GM19468 (cell line): ENCODE results near the gene CSPG4.
"Not testable (repeated sequence)": the region's sequence is repeated elsewhere in the genome, so short reads cannot be mapped to it uniquely, and the experiment has no call there.

ENCODE experiments used
- ATAC-seq: cut with Tn5 transposase; IDR thresholded peaks from one replicate; pipeline ENCODE4 v1.9.1; 2021; ENCODE audit warnings: mild to moderate bottlenecking, moderate library complexity, moderate number of reproducible peaks; ENCODE audit not compliant: unreplicated experiment; ENCODE audit errors: extremely low read depth

The CSPG4 gene

GRCh38 chr15:75693501-75694240 is 19.0 kb downstream of the CSPG4 start:
- ATAC-seq, result no peak

- not testable (repeated sequence) for ATAC-seq
Observed at GRCh38 chr15:75693028-75693427, 19.6 kb downstream of the CSPG4 start.

- not testable (repeated sequence) for ATAC-seq
Observed at GRCh38 chr15:75692311-75692710, 20.3 kb downstream of the CSPG4 start.

GRCh38 chr15:75689429-75689828 is 23.2 kb downstream of the CSPG4 start:
- ATAC-seq, result not testable (repeated sequence)

- no peak for ATAC-seq
Observed at GRCh38 chr15:75688831-75689230, 23.8 kb downstream of the CSPG4 start.

GRCh38 chr15:75688278-75688557 is 24.4 kb downstream of the CSPG4 start:
- ATAC-seq, result no peak

GRCh38 chr15:75687486-75688277 is 25.0 kb downstream of the CSPG4 start:
- ATAC-seq, result no peak

- ATAC-seq, result not testable (repeated sequence)
Observed at GRCh38 chr15:75686212-75686642, 26.4 kb downstream of the CSPG4 start.

GRCh38 chr15:75685195-75685594 is 27.5 kb downstream of the CSPG4 start:
- no peak for ATAC-seq

- no peak for ATAC-seq
Observed at GRCh38 chr15:75684648-75685047, 28.0 kb downstream of the CSPG4 start.

GRCh38 chr15:75683646-75684312 is 28.9 kb downstream of the CSPG4 start:
- ATAC-seq, result not testable (repeated sequence)

- ATAC-seq, result no peak
Observed at GRCh38 chr15:75682181-75683135, 30.2 kb downstream of the CSPG4 start.

- ATAC-seq, result no peak
Observed at GRCh38 chr15:75680007-75680789, 32.5 kb downstream of the CSPG4 start.

- ATAC-seq, result not testable (repeated sequence)
Observed at GRCh38 chr15:75678324-75678690, 34.3 kb downstream of the CSPG4 start.

- no peak for ATAC-seq
Observed at GRCh38 chr15:75677465-75678323, 35.0 kb downstream of the CSPG4 start.

- ATAC-seq, result no peak
Observed at GRCh38 chr15:75676688-75677464, 35.8 kb downstream of the CSPG4 start.

GRCh38 chr15:75675579-75676404 is 36.9 kb downstream of the CSPG4 start:
- ATAC-seq, result no peak
